Glomerular visceral epithelial cell (primary cell): ENCODE results near the gene RND3.

Experiments used
- DNase-seq: peaks from one replicate; pipeline ENCODE4 v3.0.0-alpha.2; 2016; ENCODE audit errors: extremely low spot score

RND3 gene

GRCh38 chr2:150441784-150442183 is 45.7 kb downstream of the RND3 start:
- DNase-seq: no peak

- DNase-seq: no peak
These were observed 46.2 kb downstream of the RND3 start for GRCh38 chr2:150441226-150441625.

- peak; percentile 51 for DNase-seq
These were observed 48.8 kb downstream of the RND3 start for GRCh38 chr2:150438654-150439053.

- no peak for DNase-seq
These were observed 49.4 kb downstream of the RND3 start for GRCh38 chr2:150438041-150438440.

GRCh38 chr2:150432312-150432625 is 55.2 kb downstream of the RND3 start:
- no peak for DNase-seq

- no peak for DNase-seq
These were observed 55.7 kb downstream of the RND3 start for GRCh38 chr2:150431561-150432311.

- no peak for DNase-seq
These were observed 58.0 kb downstream of the RND3 start for GRCh38 chr2:150429384-150429961.

GRCh38 chr2:150428641-150429040 is 58.8 kb downstream of the RND3 start:
- DNase-seq: no peak

GRCh38 chr2:150427298-150427697 is 60.2 kb downstream of the RND3 start:
- DNase-seq: no peak

- no peak for DNase-seq
These were observed 60.7 kb downstream of the RND3 start for GRCh38 chr2:150426724-150427123.

- no peak for DNase-seq
These were observed 61.2 kb downstream of the RND3 start for GRCh38 chr2:150426315-150426714.

- DNase-seq: no peak
These were observed 62.1 kb downstream of the RND3 start for GRCh38 chr2:150425121-150425955.

GRCh38 chr2:150424406-150424805 is 63.1 kb downstream of the RND3 start:
- DNase-seq: no peak

GRCh38 chr2:150421126-150421651 is 66.3 kb downstream of the RND3 start:
- no peak for DNase-seq

- no peak for DNase-seq
These were observed 68.6 kb downstream of the RND3 start for GRCh38 chr2:150418916-150419315.
